DND-41 (cell line): ENCODE data around the gene PI16.
"Not testable (repeated sequence)": the region's sequence is repeated elsewhere in the genome, so short reads cannot be mapped to it uniquely, and the experiment has no call there.

Experiments
- CTCF ChIP-seq: IDR thresholded peaks from 2 replicates; pipeline ENCODE4 v1.5.1; 2012; ENCODE audit warnings: borderline replicate concordance, low read length, moderate library complexity, mild to moderate bottlenecking; ENCODE audit not compliant: poor library complexity, severe bottlenecking; ENCODE audit errors: extremely low read depth
- EZH2 ChIP-seq: IDR thresholded peaks from 3 replicates; pipeline ENCODE4 v1.6.1; 2012; ENCODE audit warnings: borderline replicate concordance, low read depth, mild to moderate bottlenecking, moderate library complexity, low read length, inconsistent platforms; ENCODE audit not compliant: severe bottlenecking

- TF ChIP-seq CTCF, EZH2: not testable (repeated sequence)
Measured at GRCh38 chr6:36990401-36990800, 35.9 kb downstream of the PI16 start.
